K562 (cell line): ENCODE measurements around the gene MTRF1L. TPM values are rescaled to one million over a fixed set of nuclear protein-coding genes. Genes with fewer than 3 reads are reported as not detected.

Experiments used
- CAMTA2 ChIP-seq: fragments of 250-450 bp; sonication (Bioruptor Pico); conservative IDR thresholded peaks from 2 replicates; pipeline ENCODE4 v1.5.1; 2022
- CBFA2T3 ChIP-seq: fragments of 450-650 bp; IDR thresholded peaks from 2 replicates; pipeline ENCODE4 v1.6.1; 2017
- CTBP1 ChIP-seq: fragments of 450-650 bp; IDR thresholded peaks from 2 replicates; pipeline ENCODE4 v1.6.1; 2016; ENCODE audit warnings: borderline replicate concordance
- E2F3 ChIP-seq: fragments of 250-450 bp; sonication (Bioruptor Pico); IDR thresholded peaks from 2 replicates; pipeline ENCODE4 v1.4.0; 2020; ENCODE audit warnings: mild to moderate bottlenecking
- FOXA1 ChIP-seq: fragments of 450-650 bp; IDR thresholded peaks from 2 replicates; pipeline ENCODE4 v1.6.1; 2016; ENCODE audit warnings: mild to moderate bottlenecking, borderline replicate concordance
- FUS ChIP-seq: fragments of 200-400 bp; formaldehyde crosslinking; optimal IDR thresholded peaks from 2 replicates; pipeline ENCODE3; 2017; ENCODE audit warnings: low read depth, low read length
- HOXB6 ChIP-seq: fragments of 250-450 bp; sonication (Bioruptor Pico); IDR thresholded peaks from 2 replicates; pipeline ENCODE4 v1.5.1; 2022; ENCODE audit warnings: mild to moderate bottlenecking, borderline replicate concordance
- KDM2B ChIP-seq: fragments of 250-450 bp; sonication (Bioruptor Pico); IDR thresholded peaks from 2 replicates; pipeline ENCODE4 v1.8.0; 2021; ENCODE audit warnings: mild to moderate bottlenecking, moderate library complexity
- NBN ChIP-seq: fragments of 450-650 bp; IDR thresholded peaks from 2 replicates; pipeline ENCODE4 v1.6.1; 2016; ENCODE audit warnings: low read depth, mild to moderate bottlenecking
- NFATC3 ChIP-seq: fragments of 450-650 bp; IDR thresholded peaks from 2 replicates; pipeline ENCODE4 v1.6.1; 2017; ENCODE audit warnings: mild to moderate bottlenecking
- SMARCE1 ChIP-seq: fragments of 450-650 bp; IDR thresholded peaks from 2 replicates; pipeline ENCODE4 v1.7.1; 2016; ENCODE audit warnings: mild to moderate bottlenecking
- STAG1 ChIP-seq: sonication (generic); formaldehyde crosslinking; IDR thresholded peaks from 2 replicates; pipeline ENCODE4 v1.5.0; 2020; ENCODE audit warnings: missing genetic modification reagents, borderline replicate concordance
- TCFL5 ChIP-seq: fragments of 250-450 bp; sonication (Bioruptor Pico); conservative IDR thresholded peaks from 2 replicates; pipeline ENCODE4 v1.6.1; 2021; ENCODE audit warnings: mild to moderate bottlenecking, moderate library complexity, matching md5 sums
- TRIM24 ChIP-seq, 2 experiments: fragments of 450-650 bp; IDR thresholded peaks; 2 replicates each; pipeline ENCODE4 v1.6.1; 2016
- ZNF551 ChIP-seq: fragments of 250-450 bp; sonication (Bioruptor Pico); IDR thresholded peaks from 2 replicates; pipeline ENCODE4 v1.5.0; 2021; ENCODE audit warnings: mild to moderate bottlenecking, moderate library complexity
- ZZZ3 ChIP-seq: fragments of 450-650 bp; IDR thresholded peaks from 2 replicates; pipeline ENCODE4 v1.6.1; 2016; ENCODE audit warnings: antibody characterized with exemption, mild to moderate bottlenecking, moderate library complexity
- polyA plus RNA-seq, 8 experiments: library from polyadenylated mRNA; depleted of rRNA in 4 of 8; stranded (reverse) in 5 of 8; unstranded in 3 of 8; fragments of >200 nt; fragmentation: Nextera tagmentation in 2 of 8; fragmentation: Illumina TruSeq in 1 of 8; extraction: Ambion mirVana in 2 of 8; extraction: Trizol in 1 of 8; gene quantifications; 2 replicates each; pipeline versions ENCODE4 v1.2.1 to v1.2.3, GENCODE V29; 2011 to 2014; ENCODE audit warnings: inconsistent platforms in 1 of 8, missing spikeins in 1 of 8
- total RNA-seq, 7 experiments: library from RNA; depleted of rRNA in 6 of 7; stranded (reverse); fragments of >200 nt in 6 of 7; fragmentation: Illumina TruSeq in 2 of 7; extraction: Trizol in 2 of 7; gene quantifications; 2 replicates each; pipeline versions ENCODE4 v1.2.1 to v1.2.3, GENCODE V29; 2011 to 2021; ENCODE audit warnings: low replicate concordance in 1 of 7
- TF ChIP-seq, protein P1 (sequence below): fragments of 250-450 bp; sonication (Bioruptor Pico); IDR thresholded peaks from 2 replicates; pipeline ENCODE4 v1.5.0; 2021
- TF ChIP-seq, protein P2 (sequence below): fragments of 450-650 bp; formaldehyde crosslinking; IDR thresholded peaks from 2 replicates; pipeline ENCODE4 v1.4.0; 2020; ENCODE audit warnings: mild to moderate bottlenecking, moderate library complexity
- TF ChIP-seq, protein P3 (sequence below), 3 experiments: fragments of 200-800 bp in 1 of 3; sonication (Bioruptor generic) in 1 of 3; sonication (generic) in 1 of 3; formaldehyde crosslinking in 1 of 3; IDR thresholded peaks; 2 replicates each; pipeline versions ENCODE4 v1.6.1 to v1.8.0; 2016 to 2022; ENCODE audit warnings: mild to moderate bottlenecking in 2 of 3, missing compliant biosample characterization in 2 of 3, missing genetic modification characterization in 2 of 3, missing genetic modification reagents in 1 of 3
- TF ChIP-seq, protein P4 (sequence below), 2 experiments: fragments of 150-350 bp in 1 of 2; IDR thresholded peaks; 2 replicates each; pipeline ENCODE4 v1.6.1; 2012 to 2016; ENCODE audit warnings: low read depth in 2 of 2, low read length in 2 of 2, mild to moderate bottlenecking in 1 of 2, moderate library complexity in 1 of 2
- TF ChIP-seq, protein P5 (sequence below): sonication (generic); formaldehyde crosslinking; IDR thresholded peaks from 2 replicates; pipeline ENCODE4 v1.9.0; 2022; ENCODE audit warnings: mild to moderate bottlenecking, missing genetic modification reagents

The MTRF1L gene
- total and polyA plus RNA-seq, 9 of the 15 experiments (the other 6 are each of a cell fraction or from before 2014, with no cell fraction given) = 10.7 to 34.0 (median 30.2) TPM

DNA sequence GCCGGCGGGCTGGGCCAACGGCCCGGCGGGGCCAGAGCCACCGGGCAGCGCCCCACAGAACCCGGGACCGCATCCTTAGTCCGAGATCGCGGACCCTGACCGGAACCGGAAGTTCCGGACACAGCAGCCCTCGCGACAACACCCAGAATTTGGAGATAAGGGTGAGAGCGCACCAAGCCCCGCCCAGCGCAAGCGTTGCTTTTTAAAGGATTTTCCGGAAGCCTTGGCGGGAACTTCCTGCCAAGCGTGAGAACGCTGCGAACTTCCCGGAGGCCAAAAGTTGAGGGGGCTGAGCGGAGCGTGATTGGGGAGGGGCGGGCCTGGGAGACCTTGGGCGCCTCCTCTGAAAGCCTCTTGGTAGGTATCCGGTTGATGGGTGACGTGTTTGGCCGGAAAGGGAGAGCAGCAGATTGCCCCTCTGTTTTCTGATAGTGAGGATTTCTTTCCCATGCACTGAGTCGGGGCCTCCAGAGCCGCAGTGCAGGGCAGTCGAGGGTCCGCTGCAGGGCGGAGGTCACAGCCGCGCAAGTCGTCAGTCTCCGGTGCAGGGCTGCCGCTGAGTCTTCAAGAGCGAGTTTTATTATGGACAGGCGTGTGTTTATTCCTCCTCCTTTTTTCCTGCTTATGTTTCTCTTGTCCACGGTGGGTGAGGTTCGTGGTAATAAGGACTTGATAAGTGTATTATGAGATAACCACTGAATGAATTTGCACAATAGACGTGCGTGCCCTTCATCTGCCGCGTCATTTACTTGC lies at the start of gene MTRF1L (continued):
- peak; percentile 25; the same call in 1 of the 2 replicates for TF ChIP-seq CTBP1
- TF ChIP-seq ZNF551 = no peak
- TF ChIP-seq E2F3 (CRISPR knock-in tag) = 0 out of 2 replicates have a peak, but pooled peaks have one; percentile 62
- TF ChIP-seq, protein P1, sequence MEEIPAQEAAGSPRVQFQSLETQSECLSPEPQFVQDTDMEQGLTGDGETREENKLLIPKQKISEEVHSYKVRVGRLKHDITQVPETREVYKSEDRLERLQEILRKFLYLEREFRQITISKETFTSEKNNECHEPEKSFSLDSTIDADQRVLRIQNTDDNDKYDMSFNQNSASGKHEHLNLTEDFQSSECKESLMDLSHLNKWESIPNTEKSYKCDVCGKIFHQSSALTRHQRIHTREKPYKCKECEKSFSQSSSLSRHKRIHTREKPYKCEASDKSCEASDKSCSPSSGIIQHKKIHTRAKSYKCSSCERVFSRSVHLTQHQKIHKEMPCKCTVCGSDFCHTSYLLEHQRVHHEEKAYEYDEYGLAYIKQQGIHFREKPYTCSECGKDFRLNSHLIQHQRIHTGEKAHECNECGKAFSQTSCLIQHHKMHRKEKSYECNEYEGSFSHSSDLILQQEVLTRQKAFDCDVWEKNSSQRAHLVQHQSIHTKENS (CRISPR knock-in tag) = no peak
- no peak for TF ChIP-seq FOXA1
- TF ChIP-seq, protein P2, sequence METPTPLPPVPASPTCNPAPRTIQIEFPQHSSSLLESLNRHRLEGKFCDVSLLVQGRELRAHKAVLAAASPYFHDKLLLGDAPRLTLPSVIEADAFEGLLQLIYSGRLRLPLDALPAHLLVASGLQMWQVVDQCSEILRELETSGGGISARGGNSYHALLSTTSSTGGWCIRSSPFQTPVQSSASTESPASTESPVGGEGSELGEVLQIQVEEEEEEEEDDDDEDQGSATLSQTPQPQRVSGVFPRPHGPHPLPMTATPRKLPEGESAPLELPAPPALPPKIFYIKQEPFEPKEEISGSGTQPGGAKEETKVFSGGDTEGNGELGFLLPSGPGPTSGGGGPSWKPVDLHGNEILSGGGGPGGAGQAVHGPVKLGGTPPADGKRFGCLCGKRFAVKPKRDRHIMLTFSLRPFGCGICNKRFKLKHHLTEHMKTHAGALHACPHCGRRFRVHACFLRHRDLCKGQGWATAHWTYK = no peak
- TF ChIP-seq CAMTA2 (CRISPR knock-in tag) = no peak
- no peak for TF ChIP-seq SMARCE1
- TF ChIP-seq, protein P3, sequence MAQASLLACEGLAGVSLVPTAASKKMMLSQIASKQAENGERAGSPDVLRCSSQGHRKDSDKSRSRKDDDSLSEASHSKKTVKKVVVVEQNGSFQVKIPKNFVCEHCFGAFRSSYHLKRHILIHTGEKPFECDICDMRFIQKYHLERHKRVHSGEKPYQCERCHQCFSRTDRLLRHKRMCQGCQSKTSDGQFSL (CRISPR knock-in tag; IDR thresholded peaks at IDR 0.05) = no peak
- TF ChIP-seq, protein P3 (tag; IDR thresholded peaks at IDR 0.05) = no peak
- TF ChIP-seq NFATC3 = no peak
- TF ChIP-seq STAG1 = no peak
- TF ChIP-seq, protein P4, sequence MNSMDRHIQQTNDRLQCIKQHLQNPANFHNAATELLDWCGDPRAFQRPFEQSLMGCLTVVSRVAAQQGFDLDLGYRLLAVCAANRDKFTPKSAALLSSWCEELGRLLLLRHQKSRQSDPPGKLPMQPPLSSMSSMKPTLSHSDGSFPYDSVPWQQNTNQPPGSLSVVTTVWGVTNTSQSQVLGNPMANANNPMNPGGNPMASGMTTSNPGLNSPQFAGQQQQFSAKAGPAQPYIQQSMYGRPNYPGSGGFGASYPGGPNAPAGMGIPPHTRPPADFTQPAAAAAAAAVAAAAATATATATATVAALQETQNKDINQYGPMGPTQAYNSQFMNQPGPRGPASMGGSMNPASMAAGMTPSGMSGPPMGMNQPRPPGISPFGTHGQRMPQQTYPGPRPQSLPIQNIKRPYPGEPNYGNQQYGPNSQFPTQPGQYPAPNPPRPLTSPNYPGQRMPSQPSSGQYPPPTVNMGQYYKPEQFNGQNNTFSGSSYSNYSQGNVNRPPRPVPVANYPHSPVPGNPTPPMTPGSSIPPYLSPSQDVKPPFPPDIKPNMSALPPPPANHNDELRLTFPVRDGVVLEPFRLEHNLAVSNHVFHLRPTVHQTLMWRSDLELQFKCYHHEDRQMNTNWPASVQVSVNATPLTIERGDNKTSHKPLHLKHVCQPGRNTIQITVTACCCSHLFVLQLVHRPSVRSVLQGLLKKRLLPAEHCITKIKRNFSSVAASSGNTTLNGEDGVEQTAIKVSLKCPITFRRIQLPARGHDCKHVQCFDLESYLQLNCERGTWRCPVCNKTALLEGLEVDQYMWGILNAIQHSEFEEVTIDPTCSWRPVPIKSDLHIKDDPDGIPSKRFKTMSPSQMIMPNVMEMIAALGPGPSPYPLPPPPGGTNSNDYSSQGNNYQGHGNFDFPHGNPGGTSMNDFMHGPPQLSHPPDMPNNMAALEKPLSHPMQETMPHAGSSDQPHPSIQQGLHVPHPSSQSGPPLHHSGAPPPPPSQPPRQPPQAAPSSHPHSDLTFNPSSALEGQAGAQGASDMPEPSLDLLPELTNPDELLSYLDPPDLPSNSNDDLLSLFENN (IDR thresholded peaks at IDR 0.05; ENCODE audit: low read depth in 2 of 2, low read length in 2 of 2) = no peak; a peak in 1 of 4 replicates
- TF ChIP-seq, protein P5, sequence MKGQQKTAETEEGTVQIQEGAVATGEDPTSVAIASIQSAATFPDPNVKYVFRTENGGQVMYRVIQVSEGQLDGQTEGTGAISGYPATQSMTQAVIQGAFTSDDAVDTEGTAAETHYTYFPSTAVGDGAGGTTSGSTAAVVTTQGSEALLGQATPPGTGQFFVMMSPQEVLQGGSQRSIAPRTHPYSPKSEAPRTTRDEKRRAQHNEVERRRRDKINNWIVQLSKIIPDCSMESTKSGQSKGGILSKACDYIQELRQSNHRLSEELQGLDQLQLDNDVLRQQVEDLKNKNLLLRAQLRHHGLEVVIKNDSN (CRISPR knock-in tag) = no peak
- no peak for TF ChIP-seq HOXB6
- TF ChIP-seq FUS = no peak
- no peak for TF ChIP-seq ZZZ3
- no peak for TF ChIP-seq TCFL5 (CRISPR knock-in tag)
- TF ChIP-seq CBFA2T3 = 0 out of 2 replicates have a peak, but pooled peaks have one; percentile 6
- peak; percentile 73; the same call in 1 of the 2 replicates for TF ChIP-seq NBN
- peak in 1 of 2 experiments; percentile 45; a peak in 1 of 4 replicates for TF ChIP-seq TRIM24 (IDR thresholded peaks at IDR 0.05)
- no peak for TF ChIP-seq KDM2B (CRISPR knock-in tag)
